Brain microvascular endothelial cell (primary cell): ENCODE measurements around the gene TCEANC.
"Not testable (repeated sequence)": the region's sequence is repeated elsewhere in the genome, so short reads cannot be mapped to it uniquely, and the experiment has no call there.

Experiments used
- DNase-seq: peaks from one replicate; pipeline ENCODE4 v3.0.0-alpha.2; 2020
- H3K27ac ChIP-seq: fragments of 250-450 bp; sonication (Bioruptor Pico); 2 replicates; pipeline ENCODE4 v1.5.1; 2020; ENCODE audit warnings: mild to moderate bottlenecking, moderate library complexity
- H3K27me3 ChIP-seq: fragments of 250-450 bp; sonication (Bioruptor Pico); replicated peaks from 2 replicates; pipeline ENCODE4 v1.5.1; 2020; ENCODE audit warnings: mild to moderate bottlenecking
- H3K36me3 ChIP-seq: fragments of 250-450 bp; sonication (Bioruptor Pico); replicated peaks from 2 replicates; pipeline ENCODE4 v1.5.1; 2020; ENCODE audit warnings: mild to moderate bottlenecking
- H3K4me3 ChIP-seq: 2 replicates; pipeline ENCODE4 v1.5.1; 2011; ENCODE audit warnings: low read depth, mild to moderate bottlenecking, control low read depth, low read length, moderate library complexity
- in situ Hi-C: cut with HindIII; loops from 2 replicates; pipeline ENCODE4 v1.10.0; 2017; ENCODE audit warnings: low sequenced_read_pairs, low pct_ligation_motif_present
- TF ChIP-seq, protein P1 (sequence below): IDR thresholded peaks from 2 replicates; pipeline ENCODE4 v1.5.1; 2011; ENCODE audit warnings: low read depth, mild to moderate bottlenecking, moderate library complexity, low read length, control low read depth, inconsistent platforms; ENCODE audit errors: missing control alignments

The TCEANC gene

GRCh38 chrX:13670197-13670596 is 17.3 kb downstream of the TCEANC start:
- TF ChIP-seq, protein P1, sequence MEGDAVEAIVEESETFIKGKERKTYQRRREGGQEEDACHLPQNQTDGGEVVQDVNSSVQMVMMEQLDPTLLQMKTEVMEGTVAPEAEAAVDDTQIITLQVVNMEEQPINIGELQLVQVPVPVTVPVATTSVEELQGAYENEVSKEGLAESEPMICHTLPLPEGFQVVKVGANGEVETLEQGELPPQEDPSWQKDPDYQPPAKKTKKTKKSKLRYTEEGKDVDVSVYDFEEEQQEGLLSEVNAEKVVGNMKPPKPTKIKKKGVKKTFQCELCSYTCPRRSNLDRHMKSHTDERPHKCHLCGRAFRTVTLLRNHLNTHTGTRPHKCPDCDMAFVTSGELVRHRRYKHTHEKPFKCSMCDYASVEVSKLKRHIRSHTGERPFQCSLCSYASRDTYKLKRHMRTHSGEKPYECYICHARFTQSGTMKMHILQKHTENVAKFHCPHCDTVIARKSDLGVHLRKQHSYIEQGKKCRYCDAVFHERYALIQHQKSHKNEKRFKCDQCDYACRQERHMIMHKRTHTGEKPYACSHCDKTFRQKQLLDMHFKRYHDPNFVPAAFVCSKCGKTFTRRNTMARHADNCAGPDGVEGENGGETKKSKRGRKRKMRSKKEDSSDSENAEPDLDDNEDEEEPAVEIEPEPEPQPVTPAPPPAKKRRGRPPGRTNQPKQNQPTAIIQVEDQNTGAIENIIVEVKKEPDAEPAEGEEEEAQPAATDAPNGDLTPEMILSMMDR, result no peak
- H3K27ac ChIP-seq, result no peak overlapping the region
- no peak for DNase-seq

DNA sequence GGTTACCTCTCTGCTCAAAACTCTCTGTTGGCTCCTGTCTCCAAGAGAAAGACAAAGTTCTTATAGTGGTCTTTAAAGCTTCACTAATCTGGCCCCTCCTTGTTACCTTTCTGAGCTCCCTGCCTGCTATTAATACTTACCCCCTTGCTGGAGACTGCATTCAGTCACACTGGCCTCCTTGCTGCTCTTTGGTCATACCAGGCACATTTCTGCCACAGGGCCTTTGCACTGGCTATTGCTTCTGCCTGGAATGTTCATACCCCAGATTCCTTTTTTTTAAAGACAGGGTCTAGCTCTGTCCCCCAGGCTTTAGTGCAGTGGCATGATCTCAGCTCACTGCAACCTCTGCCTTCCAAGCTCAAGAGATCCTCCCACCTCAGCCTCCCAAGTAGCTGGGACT is 20.1 kb downstream of the TCEANC start:
- no peaks in the 10 kb centered on the region for H3K36me3 ChIP-seq
- no peak overlapping the region for H3K27ac ChIP-seq
- TF ChIP-seq, protein P1, result no peak
- in situ Hi-C loops, result no loop called here
- H3K27me3 ChIP-seq, result no peaks in the 10 kb centered on the region
- no peak for DNase-seq
- H3K4me3 ChIP-seq, result no peak overlapping the region

More at GRCh38 chrX:13670197-13670596, 17.3 kb downstream of the TCEANC start:
- in situ Hi-C loops, result no loop called here
- no peaks in the 10 kb centered on the region for H3K36me3 ChIP-seq
- H3K4me3 ChIP-seq, result no peak overlapping the region
- no peaks in the 10 kb centered on the region for H3K27me3 ChIP-seq

- H3K27ac ChIP-seq, result no peak overlapping the region
- no peak for DNase-seq
- H3K36me3 ChIP-seq, result no peaks in the 10 kb centered on the region
- H3K27me3 ChIP-seq, result no peaks in the 10 kb centered on the region
- in situ Hi-C loops, result no loop called here
- H3K4me3 ChIP-seq, result no peak overlapping the region
- TF ChIP-seq, protein P1, result no peak
Measured at GRCh38 chrX:13676885-13677284, 23.9 kb downstream of the TCEANC start.

DNA sequence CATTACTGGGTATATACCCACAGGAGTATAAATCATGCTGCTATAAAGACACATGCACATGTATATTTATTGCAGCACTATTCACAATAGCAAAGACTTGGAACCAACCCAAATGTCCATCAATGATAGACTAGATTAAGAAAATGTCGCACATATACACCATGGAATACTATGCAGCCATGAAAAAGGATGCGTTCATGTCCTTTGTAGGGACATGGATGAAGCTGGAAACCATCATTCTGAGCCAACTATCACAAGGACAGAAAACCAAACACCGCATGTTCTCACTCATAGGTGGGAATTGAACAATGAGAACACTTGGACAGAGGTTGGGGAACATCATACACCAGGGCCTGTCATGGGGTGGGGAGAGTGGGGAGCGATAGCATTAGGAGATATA is 26.8 kb downstream of the TCEANC start:
- H3K27me3 ChIP-seq, in situ Hi-C loops, DNase-seq: not testable (repeated sequence)

DNA sequence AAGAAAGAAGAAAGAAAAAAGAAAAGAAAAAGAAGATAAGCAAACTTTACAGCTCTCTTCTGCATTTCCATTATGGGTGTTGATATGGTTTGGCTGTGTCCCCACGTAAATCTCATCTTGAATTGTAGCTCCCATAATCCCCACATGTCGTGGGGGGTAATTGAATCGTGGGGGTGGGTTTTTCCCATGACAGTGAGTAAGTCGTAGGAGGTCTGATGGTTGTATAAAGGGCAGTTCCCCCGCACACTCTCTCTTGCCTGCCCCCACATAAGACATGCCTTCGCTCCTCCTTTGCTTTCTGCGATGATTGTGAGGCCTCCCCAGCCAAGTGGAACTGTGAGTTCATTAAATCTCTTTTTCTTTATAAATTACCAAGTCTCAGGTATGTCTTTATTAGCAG is 28.7 kb downstream of the TCEANC start:
- no peak for DNase-seq
- in situ Hi-C loops, result no loop called here
- H3K27me3 ChIP-seq, result peaks cover 3% of the 10 kb centered on the region
- no peaks in the 10 kb centered on the region for H3K36me3 ChIP-seq
- no peak overlapping the region for H3K4me3 ChIP-seq
- no peak overlapping the region for H3K27ac ChIP-seq
- TF ChIP-seq, protein P1, result no peak

More for the DNA sequence above, 26.8 kb downstream of the TCEANC start:
- not testable (repeated sequence) for H3K36me3 ChIP-seq, H3K27ac ChIP-seq, H3K4me3 ChIP-seq

DNA sequence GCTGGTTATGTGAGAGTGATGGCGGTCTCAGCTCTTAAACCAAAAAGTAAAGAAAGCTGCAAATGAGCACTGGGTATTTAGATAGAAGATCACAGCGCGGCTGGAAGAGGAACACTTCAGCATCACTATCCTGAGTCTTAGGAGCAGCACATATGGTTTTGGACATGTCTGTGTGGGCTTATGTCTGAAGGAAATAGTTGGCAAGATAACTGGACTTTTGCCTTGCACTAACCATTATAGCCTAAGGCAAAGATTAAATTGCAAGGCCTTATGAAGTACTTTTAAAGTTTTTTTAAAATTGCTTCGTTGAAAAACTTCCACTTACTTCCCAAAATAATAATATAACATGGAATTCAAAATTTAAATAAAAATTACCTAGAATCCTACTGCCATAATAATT is 31.4 kb downstream of the TCEANC start:
- TF ChIP-seq, protein P1, result no peak
- Histone ChIP-seq H3K4me3 (no peak overlapping the region), H3K27ac (no peak overlapping the region), H3K27me3 (peaks cover 3% of the 10 kb centered on the region), H3K36me3 (no peaks in the 10 kb centered on the region)
- no peak for DNase-seq
- in situ Hi-C loops, result no loop called here
